ENCODE results near the gene SPOCK3. TPM values are rescaled to one million over a fixed set of nuclear protein-coding genes. Genes with fewer than 3 reads are reported as not detected.

The SPOCK3 gene
- total and polyA plus RNA-seq, 2 experiments from 2014 or later = 1.6 to 4.1 TPM

DNA sequence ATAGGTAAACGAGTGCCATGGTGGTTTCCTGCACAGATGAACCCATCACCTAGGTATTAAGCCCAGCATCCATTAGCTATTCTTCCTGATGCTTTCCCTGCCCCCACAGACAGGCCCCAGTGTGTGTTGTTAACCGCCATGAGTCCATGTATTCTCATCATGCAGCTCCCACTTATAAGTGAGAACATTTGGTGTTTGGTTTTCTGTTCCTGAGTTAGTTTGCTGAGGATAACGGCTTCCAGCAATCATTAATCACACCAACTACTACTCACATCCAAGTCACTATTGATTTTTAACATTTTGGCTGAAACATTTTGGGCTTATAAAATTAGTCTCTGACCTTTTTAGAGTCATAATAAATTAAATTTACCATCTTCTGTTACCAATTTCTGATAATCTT, 205.3 kb downstream of the SPOCK3 start:
- H3K36me3 Mint-ChIP-seq (ENCODE audit: low read depth) = no peaks in the 10 kb centered on the region
- H3K4me1 ChIP-seq (ENCODE audit: insufficient read depth) = no peaks in the 10 kb centered on the region
- no peaks in the 10 kb centered on the region for H3K36me3 ChIP-seq (ENCODE audit: insufficient read depth)
- no peak overlapping the region for H3K4me2 ChIP-seq
- H4K20me1 ChIP-seq (replicated peaks; ENCODE audit: insufficient read depth) = no peaks in the 10 kb centered on the region
- no peak overlapping the region for H3K4me3 ChIP-seq
- H3K4me1 Mint-ChIP-seq = peaks cover 8% of the 10 kb centered on the region; the same call in 2 of the 3 replicates
- H3K27ac Mint-ChIP-seq = no peak overlapping the region
- H3K27me3 ChIP-seq (ENCODE audit: insufficient read depth) = no peaks in the 10 kb centered on the region
- no peak for DNase-seq (ENCODE audit: low spot score)
- H3K27ac ChIP-seq (ENCODE audit: low read depth) = no peak overlapping the region
- no peaks in the 10 kb centered on the region for H3K9me2 ChIP-seq (ENCODE audit: insufficient read depth)
- no peaks in the 10 kb centered on the region for H3F3A ChIP-seq (replicated peaks; ENCODE audit: low read depth)
- no peaks in the 10 kb centered on the region for H3K27me3 Mint-ChIP-seq (ENCODE audit: insufficient read depth, low read depth, poor library complexity)
- ATAC-seq = no peak
- H3K9me3 Mint-ChIP-seq = no peaks in the 10 kb centered on the region
- H3K4me3 Mint-ChIP-seq = no peak overlapping the region
- H3K79me2 ChIP-seq (replicated peaks; ENCODE audit: insufficient read depth) = no peaks in the 10 kb centered on the region
- H2AFZ ChIP-seq = no peak overlapping the region; the same call in 1 of the 2 replicates
- TF ChIP-seq STAT1 (IDR thresholded peaks at IDR 0.05; ENCODE audit: unreplicated experiment) (no peak), NANOG (IDR thresholded peaks at IDR 0.05; ENCODE audit: borderline replicate concordance) (no peak), ZNF331 (CRISPR knock-in tag; IDR thresholded peaks at IDR 0.05; ENCODE audit: low read depth) (no peak)
- TF ChIP-seq, protein P1, sequence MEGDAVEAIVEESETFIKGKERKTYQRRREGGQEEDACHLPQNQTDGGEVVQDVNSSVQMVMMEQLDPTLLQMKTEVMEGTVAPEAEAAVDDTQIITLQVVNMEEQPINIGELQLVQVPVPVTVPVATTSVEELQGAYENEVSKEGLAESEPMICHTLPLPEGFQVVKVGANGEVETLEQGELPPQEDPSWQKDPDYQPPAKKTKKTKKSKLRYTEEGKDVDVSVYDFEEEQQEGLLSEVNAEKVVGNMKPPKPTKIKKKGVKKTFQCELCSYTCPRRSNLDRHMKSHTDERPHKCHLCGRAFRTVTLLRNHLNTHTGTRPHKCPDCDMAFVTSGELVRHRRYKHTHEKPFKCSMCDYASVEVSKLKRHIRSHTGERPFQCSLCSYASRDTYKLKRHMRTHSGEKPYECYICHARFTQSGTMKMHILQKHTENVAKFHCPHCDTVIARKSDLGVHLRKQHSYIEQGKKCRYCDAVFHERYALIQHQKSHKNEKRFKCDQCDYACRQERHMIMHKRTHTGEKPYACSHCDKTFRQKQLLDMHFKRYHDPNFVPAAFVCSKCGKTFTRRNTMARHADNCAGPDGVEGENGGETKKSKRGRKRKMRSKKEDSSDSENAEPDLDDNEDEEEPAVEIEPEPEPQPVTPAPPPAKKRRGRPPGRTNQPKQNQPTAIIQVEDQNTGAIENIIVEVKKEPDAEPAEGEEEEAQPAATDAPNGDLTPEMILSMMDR (conservative IDR thresholded peaks at IDR 0.05; ENCODE audit: low read depth in 2 of 2) = no peak

DNA sequence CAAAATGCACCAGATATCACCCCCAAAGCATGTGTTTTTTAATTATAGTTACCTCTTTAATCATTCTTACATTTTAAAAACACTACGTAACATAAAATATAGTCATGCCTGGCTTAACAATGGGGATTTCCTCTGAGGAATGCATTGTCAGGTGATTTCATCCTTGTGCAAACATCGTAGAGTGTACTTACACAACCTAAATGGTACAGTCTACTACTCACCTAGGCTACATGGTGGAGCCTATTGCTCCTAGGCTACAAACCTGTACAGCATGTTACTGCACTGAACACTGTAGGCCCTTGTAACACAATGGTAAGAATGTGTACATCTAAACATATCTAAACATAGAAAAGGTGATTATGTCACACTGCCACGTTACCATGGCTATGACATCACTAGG, 208.6 kb downstream of the SPOCK3 start:
- Mint-ChIP-seq H3K27me3 (ENCODE audit: insufficient read depth, low read depth, poor library complexity) (no peaks in the 10 kb centered on the region), H3K4me3 (no peak overlapping the region), H3K4me1 (no peaks in the 10 kb centered on the region; the same call in 2 of the 3 replicates), H3K27ac (no peak overlapping the region), H3K9me3 (no peaks in the 10 kb centered on the region), H3K36me3 (ENCODE audit: low read depth) (no peaks in the 10 kb centered on the region)
- no peak overlapping the region for H3K4me2 ChIP-seq
- H4K20me1 ChIP-seq (replicated peaks; ENCODE audit: insufficient read depth) = no peaks in the 10 kb centered on the region
- H3K9me2 ChIP-seq (ENCODE audit: insufficient read depth) = no peaks in the 10 kb centered on the region
- DNase-seq (ENCODE audit: low spot score) (no peak), ATAC-seq (no peak)
- H3K4me3 ChIP-seq = no peak overlapping the region
- H3K27me3 ChIP-seq (ENCODE audit: insufficient read depth) = no peaks in the 10 kb centered on the region
- H3K36me3 ChIP-seq (ENCODE audit: insufficient read depth) = no peaks in the 10 kb centered on the region
- H3K4me1 ChIP-seq (ENCODE audit: insufficient read depth) = no peaks in the 10 kb centered on the region
- no peaks in the 10 kb centered on the region for H3K79me2 ChIP-seq (replicated peaks; ENCODE audit: insufficient read depth)
- H2AFZ ChIP-seq = no peak overlapping the region
- H3K27ac ChIP-seq (ENCODE audit: low read depth) = no peak overlapping the region
- no peaks in the 10 kb centered on the region for H3F3A ChIP-seq (replicated peaks; ENCODE audit: low read depth)
- TF ChIP-seq JUNB (IDR thresholded peaks at IDR 0.05; ENCODE audit: unreplicated experiment) (no peak), ZNF331 (CRISPR knock-in tag; IDR thresholded peaks at IDR 0.05; ENCODE audit: low read depth) (no peak), NANOG (IDR thresholded peaks at IDR 0.05; ENCODE audit: borderline replicate concordance) (no peak), EZH2 (IDR thresholded peaks at IDR 0.05; ENCODE audit: low read depth, unreplicated experiment) (no peak), STAT1 (IDR thresholded peaks at IDR 0.05; ENCODE audit: unreplicated experiment) (no peak), ZNF114 (CRISPR knock-in tag; IDR thresholded peaks at IDR 0.05) (no peak), EZH2phosphoT487 (IDR thresholded peaks at IDR 0.05; ENCODE audit: unreplicated experiment) (no peak), CREB1 (CRISPR knock-in tag; IDR thresholded peaks at IDR 0.05; ENCODE audit: low read depth) (no peak)
- TF ChIP-seq, protein P1 (conservative IDR thresholded peaks at IDR 0.05; ENCODE audit: low read depth in 2 of 2) = no peak
- TF ChIP-seq, protein P2, sequence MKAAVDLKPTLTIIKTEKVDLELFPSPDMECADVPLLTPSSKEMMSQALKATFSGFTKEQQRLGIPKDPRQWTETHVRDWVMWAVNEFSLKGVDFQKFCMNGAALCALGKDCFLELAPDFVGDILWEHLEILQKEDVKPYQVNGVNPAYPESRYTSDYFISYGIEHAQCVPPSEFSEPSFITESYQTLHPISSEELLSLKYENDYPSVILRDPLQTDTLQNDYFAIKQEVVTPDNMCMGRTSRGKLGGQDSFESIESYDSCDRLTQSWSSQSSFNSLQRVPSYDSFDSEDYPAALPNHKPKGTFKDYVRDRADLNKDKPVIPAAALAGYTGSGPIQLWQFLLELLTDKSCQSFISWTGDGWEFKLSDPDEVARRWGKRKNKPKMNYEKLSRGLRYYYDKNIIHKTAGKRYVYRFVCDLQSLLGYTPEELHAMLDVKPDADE (IDR thresholded peaks at IDR 0.05) = no peak
- TF ChIP-seq, protein P3, sequence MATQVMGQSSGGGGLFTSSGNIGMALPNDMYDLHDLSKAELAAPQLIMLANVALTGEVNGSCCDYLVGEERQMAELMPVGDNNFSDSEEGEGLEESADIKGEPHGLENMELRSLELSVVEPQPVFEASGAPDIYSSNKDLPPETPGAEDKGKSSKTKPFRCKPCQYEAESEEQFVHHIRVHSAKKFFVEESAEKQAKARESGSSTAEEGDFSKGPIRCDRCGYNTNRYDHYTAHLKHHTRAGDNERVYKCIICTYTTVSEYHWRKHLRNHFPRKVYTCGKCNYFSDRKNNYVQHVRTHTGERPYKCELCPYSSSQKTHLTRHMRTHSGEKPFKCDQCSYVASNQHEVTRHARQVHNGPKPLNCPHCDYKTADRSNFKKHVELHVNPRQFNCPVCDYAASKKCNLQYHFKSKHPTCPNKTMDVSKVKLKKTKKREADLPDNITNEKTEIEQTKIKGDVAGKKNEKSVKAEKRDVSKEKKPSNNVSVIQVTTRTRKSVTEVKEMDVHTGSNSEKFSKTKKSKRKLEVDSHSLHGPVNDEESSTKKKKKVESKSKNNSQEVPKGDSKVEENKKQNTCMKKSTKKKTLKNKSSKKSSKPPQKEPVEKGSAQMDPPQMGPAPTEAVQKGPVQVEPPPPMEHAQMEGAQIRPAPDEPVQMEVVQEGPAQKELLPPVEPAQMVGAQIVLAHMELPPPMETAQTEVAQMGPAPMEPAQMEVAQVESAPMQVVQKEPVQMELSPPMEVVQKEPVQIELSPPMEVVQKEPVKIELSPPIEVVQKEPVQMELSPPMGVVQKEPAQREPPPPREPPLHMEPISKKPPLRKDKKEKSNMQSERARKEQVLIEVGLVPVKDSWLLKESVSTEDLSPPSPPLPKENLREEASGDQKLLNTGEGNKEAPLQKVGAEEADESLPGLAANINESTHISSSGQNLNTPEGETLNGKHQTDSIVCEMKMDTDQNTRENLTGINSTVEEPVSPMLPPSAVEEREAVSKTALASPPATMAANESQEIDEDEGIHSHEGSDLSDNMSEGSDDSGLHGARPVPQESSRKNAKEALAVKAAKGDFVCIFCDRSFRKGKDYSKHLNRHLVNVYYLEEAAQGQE (IDR thresholded peaks at IDR 0.05; ENCODE audit: unreplicated experiment) = no peak

Measured in GM23338 (cell line).